ENCODE measurements around the gene DRG2. TPM values are rescaled to one million over a fixed set of nuclear protein-coding genes. Genes with fewer than 3 reads are reported as not detected.

DRG2 gene
- total RNA-seq, 1 donor = 40.2 TPM

DNA sequence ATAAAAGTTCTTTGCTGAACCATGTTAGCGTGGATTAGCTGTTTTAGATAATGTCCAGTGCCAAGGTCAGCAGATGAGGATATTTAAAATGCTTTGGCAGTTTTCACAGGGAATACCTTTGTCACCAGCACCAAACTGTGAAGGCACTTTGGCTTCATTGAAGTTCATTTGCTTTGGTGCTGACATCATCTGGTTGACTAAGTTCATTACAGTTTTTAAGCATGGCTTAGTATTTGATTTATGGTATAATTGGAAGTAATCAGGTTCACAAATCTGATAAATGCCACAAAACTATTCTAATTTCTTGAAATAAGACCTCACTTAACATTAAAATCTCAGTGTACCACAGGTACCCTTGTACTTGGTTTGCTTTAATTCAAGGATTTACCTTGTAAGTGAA is 44.3 kb upstream of the DRG2 start:
- H3K4me2 ChIP-seq (ENCODE audit: insufficient read depth, low read length) = no peak overlapping the region
- H3K27ac ChIP-seq (ENCODE audit: low read depth, low read length) = no peak overlapping the region
- peaks cover 24% of the 10 kb centered on the region for H3K4me1 ChIP-seq (ENCODE audit: insufficient read depth, low read length)
- no peak for DNase-seq (ENCODE audit: insufficient read length, low spot score, missing footprints)
- no peak overlapping the region for H3K4me3 ChIP-seq (ENCODE audit: insufficient read depth, low read length)
- TF ChIP-seq, protein P1, sequence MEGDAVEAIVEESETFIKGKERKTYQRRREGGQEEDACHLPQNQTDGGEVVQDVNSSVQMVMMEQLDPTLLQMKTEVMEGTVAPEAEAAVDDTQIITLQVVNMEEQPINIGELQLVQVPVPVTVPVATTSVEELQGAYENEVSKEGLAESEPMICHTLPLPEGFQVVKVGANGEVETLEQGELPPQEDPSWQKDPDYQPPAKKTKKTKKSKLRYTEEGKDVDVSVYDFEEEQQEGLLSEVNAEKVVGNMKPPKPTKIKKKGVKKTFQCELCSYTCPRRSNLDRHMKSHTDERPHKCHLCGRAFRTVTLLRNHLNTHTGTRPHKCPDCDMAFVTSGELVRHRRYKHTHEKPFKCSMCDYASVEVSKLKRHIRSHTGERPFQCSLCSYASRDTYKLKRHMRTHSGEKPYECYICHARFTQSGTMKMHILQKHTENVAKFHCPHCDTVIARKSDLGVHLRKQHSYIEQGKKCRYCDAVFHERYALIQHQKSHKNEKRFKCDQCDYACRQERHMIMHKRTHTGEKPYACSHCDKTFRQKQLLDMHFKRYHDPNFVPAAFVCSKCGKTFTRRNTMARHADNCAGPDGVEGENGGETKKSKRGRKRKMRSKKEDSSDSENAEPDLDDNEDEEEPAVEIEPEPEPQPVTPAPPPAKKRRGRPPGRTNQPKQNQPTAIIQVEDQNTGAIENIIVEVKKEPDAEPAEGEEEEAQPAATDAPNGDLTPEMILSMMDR (IDR thresholded peaks at IDR 0.05; ENCODE audit: extremely low read depth, low read depth, low read length) = peak; percentile 34
- H3K36me3 ChIP-seq (ENCODE audit: insufficient read depth, low read length) = peaks cover 23% of the 10 kb centered on the region
- peaks cover 56% of the 10 kb centered on the region for H3K79me2 ChIP-seq (ENCODE audit: insufficient read depth, low read length)
- no peak overlapping the region for H2AFZ ChIP-seq (ENCODE audit: low read length)
- H4K20me1 ChIP-seq (ENCODE audit: insufficient read depth, low read length) = peaks cover 20% of the 10 kb centered on the region
- no peaks in the 10 kb centered on the region for H3K9me3 ChIP-seq (ENCODE audit: low read depth, low read length)
- no peaks in the 10 kb centered on the region for H3K27me3 ChIP-seq (ENCODE audit: insufficient read depth, low read length)

GRCh38 chr17:18044609-18045008 is 43.1 kb upstream of the DRG2 start:
- H3K79me2 ChIP-seq (ENCODE audit: insufficient read depth, low read length) = peaks cover 51% of the 10 kb centered on the region
- no peaks in the 10 kb centered on the region for H3K9me3 ChIP-seq (ENCODE audit: low read depth, low read length)
- TF ChIP-seq, protein P1 (IDR thresholded peaks at IDR 0.05; ENCODE audit: extremely low read depth, low read depth, low read length) = no peak

GRCh38 chr17:18045691-18046350 is 41.9 kb upstream of the DRG2 start:
- no peaks in the 10 kb centered on the region for H3K9me3 ChIP-seq (ENCODE audit: low read depth, low read length)
- TF ChIP-seq, protein P1 (IDR thresholded peaks at IDR 0.05; ENCODE audit: extremely low read depth, low read depth, low read length) = no peak
- no peak overlapping the region for H2AFZ ChIP-seq (ENCODE audit: low read length)
- no peak overlapping the region for H3K27ac ChIP-seq (ENCODE audit: low read depth, low read length)
- H3K27me3 ChIP-seq (ENCODE audit: insufficient read depth, low read length) = no peaks in the 10 kb centered on the region
- H3K79me2 ChIP-seq (ENCODE audit: insufficient read depth, low read length) = peaks cover 38% of the 10 kb centered on the region
- no peak for DNase-seq (ENCODE audit: insufficient read length, low spot score, missing footprints)
- peaks cover 23% of the 10 kb centered on the region for H3K36me3 ChIP-seq (ENCODE audit: insufficient read depth, low read length)
- H3K4me2 ChIP-seq (ENCODE audit: insufficient read depth, low read length) = no peak overlapping the region
- peaks cover 15% of the 10 kb centered on the region for H3K4me1 ChIP-seq (ENCODE audit: insufficient read depth, low read length)
- H4K20me1 ChIP-seq (ENCODE audit: insufficient read depth, low read length) = peaks cover 15% of the 10 kb centered on the region
- no peak overlapping the region for H3K4me3 ChIP-seq (ENCODE audit: insufficient read depth, low read length)

More at GRCh38 chr17:18044609-18045008, 43.1 kb upstream of the DRG2 start:
- Histone ChIP-seq H4K20me1 (ENCODE audit: insufficient read depth, low read length) (peaks cover 20% of the 10 kb centered on the region), H3K4me1 (ENCODE audit: insufficient read depth, low read length) (peaks cover 23% of the 10 kb centered on the region), H3K27me3 (ENCODE audit: insufficient read depth, low read length) (no peaks in the 10 kb centered on the region), H2AFZ (ENCODE audit: low read length) (no peak overlapping the region), H3K27ac (ENCODE audit: low read depth, low read length) (no peak overlapping the region), H3K4me2 (ENCODE audit: insufficient read depth, low read length) (no peak overlapping the region), H3K36me3 (ENCODE audit: insufficient read depth, low read length) (peaks cover 23% of the 10 kb centered on the region), H3K4me3 (ENCODE audit: insufficient read depth, low read length) (no peak overlapping the region)
- DNase-seq (ENCODE audit: insufficient read length, low spot score, missing footprints) = no peak

GRCh38 chr17:18055597-18055996 is 32.2 kb upstream of the DRG2 start:
- H3K27me3 ChIP-seq (ENCODE audit: insufficient read depth, low read length) = no peaks in the 10 kb centered on the region
- no peak overlapping the region for H3K4me3 ChIP-seq (ENCODE audit: insufficient read depth, low read length)
- H3K36me3 ChIP-seq (ENCODE audit: insufficient read depth, low read length) = peaks cover 39% of the 10 kb centered on the region
- H4K20me1 ChIP-seq (ENCODE audit: insufficient read depth, low read length) = peaks cover 4% of the 10 kb centered on the region
- no peak overlapping the region for H3K27ac ChIP-seq (ENCODE audit: low read depth, low read length)
- H3K4me2 ChIP-seq (ENCODE audit: insufficient read depth, low read length) = no peak overlapping the region
- no peaks in the 10 kb centered on the region for H3K9me3 ChIP-seq (ENCODE audit: low read depth, low read length)
- no peaks in the 10 kb centered on the region for H3K4me1 ChIP-seq (ENCODE audit: insufficient read depth, low read length)
- TF ChIP-seq, protein P1 (IDR thresholded peaks at IDR 0.05; ENCODE audit: extremely low read depth, low read depth, low read length) = no peak
- DNase-seq (ENCODE audit: insufficient read length, low spot score, missing footprints) = no peak
- no peak overlapping the region for H2AFZ ChIP-seq (ENCODE audit: low read length)
- no peaks in the 10 kb centered on the region for H3K79me2 ChIP-seq (ENCODE audit: insufficient read depth, low read length)

All from osteoblast (primary cell).